T-helper 2 cell treated with Interferon-gamma antibody and Interleukin-4, amounts not matched to agents 5 μg/mL and 100 μg/mL, for 36 hours (primary cell): Measurements from ENCODE around the gene GABRB1.
A peak's percentile ranks its signal among the peaks of the same experiment; 100 is the strongest.

Source experiments
- DNase-seq: peaks from one replicate; pipeline ENCODE4 v3.0.0; 2021; ENCODE audit warnings: low spot score
- H3K27ac Mint-ChIP-seq: one replicate; pipeline ENCODE4 v1.8.0; 2021; ENCODE audit warnings: mild to moderate bottlenecking, mixed read lengths
- H3K27me3 Mint-ChIP-seq: one replicate; pipeline ENCODE4 v1.8.0; 2021; ENCODE audit warnings: low read depth, mixed read lengths
- H3K36me3 Mint-ChIP-seq: one replicate; pipeline ENCODE4 v1.8.0; 2021; ENCODE audit warnings: low read depth, mixed read lengths
- H3K4me1 Mint-ChIP-seq: one replicate; pipeline ENCODE4 v1.8.0; 2021; ENCODE audit warnings: low read depth, mixed read lengths
- H3K4me3 Mint-ChIP-seq: one replicate; pipeline ENCODE4 v1.8.0; 2022; ENCODE audit warnings: mild to moderate bottlenecking, moderate library complexity, mixed read lengths
- H3K9me3 Mint-ChIP-seq: one replicate; pipeline ENCODE4 v1.8.0; 2021; ENCODE audit warnings: mixed read lengths

The GABRB1 gene

DNA sequence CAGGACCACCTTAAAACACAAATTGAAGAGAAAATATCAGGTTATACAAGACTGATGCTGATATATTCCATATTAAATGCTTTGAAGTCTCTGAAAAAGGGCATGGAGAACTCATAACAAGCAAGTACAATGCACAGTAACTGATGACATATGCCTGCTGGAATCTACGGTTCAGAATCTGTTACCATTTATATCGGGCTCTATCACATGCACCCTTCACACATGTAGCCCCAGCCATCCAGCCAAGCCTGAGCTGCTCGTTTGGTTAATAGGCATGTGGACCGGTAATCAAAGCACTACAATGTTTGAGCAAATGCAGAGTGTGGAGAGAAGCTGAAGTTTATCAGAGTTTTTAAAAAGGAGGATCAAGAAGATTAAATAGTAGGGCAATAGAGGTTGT, 420.3 kb downstream of the GABRB1 start:
- no peak for DNase-seq
- H3K4me1 Mint-ChIP-seq: no peaks in the 10 kb centered on the region
- H3K9me3 Mint-ChIP-seq: no peaks in the 10 kb centered on the region
- no peak overlapping the region for H3K4me3 Mint-ChIP-seq
- H3K27ac Mint-ChIP-seq: no peak overlapping the region
- H3K36me3 Mint-ChIP-seq: peaks cover 15% of the 10 kb centered on the region
- H3K27me3 Mint-ChIP-seq: no peaks in the 10 kb centered on the region

DNA sequence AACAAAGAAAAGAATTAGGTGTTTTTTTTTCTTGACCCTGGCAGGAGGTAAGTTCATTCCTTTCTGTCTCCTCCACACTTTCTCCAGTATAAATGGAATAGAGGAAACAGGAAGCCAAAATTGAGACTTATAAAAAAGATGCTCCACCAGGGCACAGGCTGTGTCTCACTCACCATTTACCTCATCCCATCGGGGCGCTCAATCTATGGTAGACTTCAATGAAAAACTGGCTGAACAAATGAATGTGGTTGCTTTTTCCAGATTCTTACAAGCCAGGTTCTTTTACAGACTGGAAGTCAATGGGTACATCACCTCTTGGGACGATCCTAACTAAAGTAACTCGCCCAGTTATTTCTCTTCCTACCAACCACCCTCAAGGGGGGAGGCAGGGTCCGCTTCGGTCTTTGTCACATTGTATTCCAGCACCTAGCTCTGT, 431.4 kb downstream of the GABRB1 start:
- no peak for DNase-seq
- Mint-ChIP-seq H3K4me1 (peaks cover 22% of the 10 kb centered on the region), H3K27ac (peak overlapping the region; percentile 70)

DNA sequence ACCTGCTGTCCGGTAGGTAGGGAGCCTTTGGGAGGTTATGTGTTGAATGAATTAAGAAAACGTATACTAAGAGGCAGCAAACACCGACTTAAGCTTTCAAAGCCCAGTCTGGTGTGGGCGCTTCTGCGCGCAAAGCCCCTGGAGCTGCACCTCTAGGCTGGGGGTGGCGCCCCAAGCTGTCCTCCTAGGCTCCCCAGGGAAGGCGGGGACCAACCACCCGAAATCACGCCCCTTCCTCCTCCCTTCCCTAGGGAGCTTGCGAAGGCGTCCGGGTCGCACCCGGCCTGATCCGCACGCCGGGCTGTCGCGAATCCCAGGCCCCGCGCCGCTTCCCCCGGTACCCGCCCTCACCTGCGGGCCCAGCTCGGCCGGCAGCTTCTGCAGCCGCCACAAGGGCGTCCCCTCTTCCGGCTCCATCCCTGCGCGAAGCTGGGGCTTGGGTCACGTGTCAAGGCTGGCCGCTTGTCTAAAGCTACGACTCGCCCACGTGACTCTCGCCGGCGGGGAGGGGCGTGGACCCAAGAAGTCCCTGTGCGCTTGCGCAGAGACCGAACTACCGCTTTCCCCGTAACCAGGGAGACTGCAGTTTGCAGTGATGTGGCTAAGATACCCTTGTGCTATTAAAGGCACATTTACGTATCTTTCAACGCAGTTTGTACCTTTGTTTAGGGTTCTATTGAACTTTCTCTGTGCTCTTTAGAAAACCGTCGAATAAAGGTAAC, 432.0 kb downstream of the GABRB1 start, which contains the start of gene COMMD8:
COMMD8 (minus strand) TSS at position 468 of the 722 bp plus-strand sequence; CDS start at position 417, 51 bp downstream.
- Mint-ChIP-seq H3K27me3 (no peaks in the 10 kb centered on the region), H3K9me3 (no peaks in the 10 kb centered on the region), H3K27ac (peak within 1 kb of the TSS; percentile 70), H3K4me3 (peak within 1 kb of the TSS; percentile 90), H3K36me3 (peaks cover 14% of the 10 kb centered on the region), H3K4me1 (peaks cover 22% of the 10 kb centered on the region)
- peak; percentile 96 for DNase-seq

More for the DNA sequence above, 431.4 kb downstream of the GABRB1 start:
- H3K9me3 Mint-ChIP-seq: no peaks in the 10 kb centered on the region
- peaks cover 16% of the 10 kb centered on the region for H3K36me3 Mint-ChIP-seq
- no peaks in the 10 kb centered on the region for H3K27me3 Mint-ChIP-seq
- peak overlapping the region; percentile 90 for H3K4me3 Mint-ChIP-seq

DNA sequence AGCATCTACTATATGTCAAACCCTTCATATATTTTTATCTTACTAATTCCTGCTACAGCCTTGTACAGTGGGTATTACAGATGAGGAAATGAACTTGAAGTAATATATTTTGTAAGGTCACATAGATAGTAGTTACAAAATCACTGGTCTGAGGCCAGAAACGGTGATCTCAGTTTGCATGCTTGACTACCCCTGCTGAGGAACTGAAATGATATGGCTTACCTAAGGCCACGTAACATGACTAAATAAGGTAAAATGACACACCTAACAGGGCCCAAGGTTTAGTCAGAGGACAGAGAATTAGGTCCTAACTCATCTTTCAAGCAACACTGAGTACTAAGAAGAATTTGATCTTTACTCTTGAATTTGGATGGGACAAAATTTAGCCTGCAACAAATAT, 433.6 kb downstream of the GABRB1 start:
- Mint-ChIP-seq H3K4me3 (no peak overlapping the region), H3K36me3 (peaks cover 2% of the 10 kb centered on the region), H3K27ac (no peak overlapping the region), H3K9me3 (no peaks in the 10 kb centered on the region), H3K27me3 (no peaks in the 10 kb centered on the region), H3K4me1 (peaks cover 22% of the 10 kb centered on the region)
- no peak for DNase-seq

DNA sequence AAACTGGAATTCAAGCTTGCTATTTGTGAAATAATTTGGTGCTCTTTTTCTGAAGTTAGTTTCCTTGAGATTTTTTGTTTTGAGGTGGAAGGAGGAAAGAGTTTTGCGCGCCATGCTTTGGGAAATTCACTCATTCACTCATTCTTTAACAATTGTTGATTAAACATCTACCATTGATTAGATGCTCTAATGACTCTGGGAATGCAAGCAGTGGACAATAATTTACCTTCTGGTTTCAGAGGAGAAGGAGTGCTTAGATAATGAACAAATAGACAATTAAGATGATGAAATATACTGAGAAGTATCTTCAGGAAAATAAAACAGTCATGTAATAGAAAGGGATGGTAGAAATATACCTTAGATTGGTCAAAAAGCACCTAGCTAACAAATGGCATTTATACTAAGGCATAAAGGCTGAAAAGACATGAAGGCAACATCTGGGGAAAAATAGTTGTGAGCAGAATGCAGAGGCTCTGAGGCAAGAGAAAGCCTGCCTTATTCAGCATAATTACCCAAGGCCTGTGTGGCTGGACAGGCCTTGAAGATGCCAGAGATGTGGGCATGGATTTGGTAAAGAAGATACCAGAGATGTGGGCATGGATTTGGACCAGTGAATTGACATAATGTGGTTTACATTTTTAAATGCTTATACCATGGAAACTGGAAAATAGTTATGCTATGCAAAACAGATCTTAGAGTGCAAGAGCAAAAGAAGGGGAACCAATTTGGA, 434.9 kb downstream of the GABRB1 start:
- no peaks in the 10 kb centered on the region for H3K9me3 Mint-ChIP-seq
- no peak overlapping the region for H3K4me3 Mint-ChIP-seq
- H3K27me3 Mint-ChIP-seq: no peaks in the 10 kb centered on the region
- DNase-seq: no peak
- peaks cover 2% of the 10 kb centered on the region for H3K36me3 Mint-ChIP-seq
- H3K4me1 Mint-ChIP-seq: peaks cover 19% of the 10 kb centered on the region
- H3K27ac Mint-ChIP-seq: no peak overlapping the region

DNA sequence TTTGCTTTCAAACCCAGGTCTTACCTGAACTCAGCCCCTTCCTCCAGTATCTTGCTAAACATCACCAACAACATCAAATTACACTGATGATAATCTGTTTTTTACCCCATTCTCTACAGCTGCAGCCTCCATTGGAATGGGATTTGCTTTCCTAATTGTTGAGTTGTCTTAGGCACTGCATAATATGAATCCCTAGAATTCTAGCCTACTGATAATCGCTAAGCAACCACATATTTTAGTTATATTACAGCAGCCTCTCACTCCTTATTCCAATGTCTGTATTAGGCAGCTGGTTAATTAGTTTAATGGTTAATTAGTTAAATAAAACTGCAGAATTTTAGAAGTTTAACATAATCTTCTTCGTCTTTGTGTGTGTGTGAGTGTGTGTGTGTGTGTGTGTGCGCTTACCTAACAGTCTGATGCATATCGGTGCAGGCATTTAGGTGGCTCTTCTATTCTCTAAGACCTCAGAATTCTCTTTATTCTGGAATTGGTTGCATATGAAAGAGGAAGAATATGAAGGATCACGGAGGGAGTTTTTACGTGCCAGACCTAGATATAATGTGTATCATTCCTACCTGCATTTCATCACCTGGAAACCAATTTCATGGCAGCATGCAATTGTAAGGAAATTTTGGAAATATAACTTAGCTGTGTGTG, 437.5 kb downstream of the GABRB1 start:
- Mint-ChIP-seq H3K27me3 (peaks cover 10% of the 10 kb centered on the region), H3K9me3 (no peaks in the 10 kb centered on the region), H3K4me1 (peaks cover 1% of the 10 kb centered on the region), H3K36me3 (no peaks in the 10 kb centered on the region), H3K4me3 (no peak overlapping the region), H3K27ac (no peak overlapping the region)
- DNase-seq: no peak

DNA sequence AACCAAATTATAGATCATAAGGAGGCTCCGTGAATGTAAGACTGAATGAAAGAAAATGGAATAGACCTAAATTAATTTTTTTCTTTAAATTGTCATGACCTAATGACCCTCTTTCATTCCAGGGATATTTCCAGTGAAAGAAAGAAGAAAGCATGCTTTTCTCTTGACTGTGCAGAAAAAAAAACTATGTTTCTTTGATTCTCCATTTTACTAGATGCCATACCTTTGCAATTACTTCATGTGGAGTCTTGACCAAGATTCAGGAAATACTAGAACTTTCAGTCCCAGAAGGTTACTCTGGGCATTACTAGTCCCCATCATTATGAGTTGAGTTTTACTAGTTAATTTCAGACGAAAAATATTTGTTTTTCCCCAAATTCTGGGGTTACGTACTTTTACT, 438.6 kb downstream of the GABRB1 start:
- Mint-ChIP-seq H3K36me3 (no peaks in the 10 kb centered on the region), H3K27ac (no peak overlapping the region)
- no peak for DNase-seq

DNA sequence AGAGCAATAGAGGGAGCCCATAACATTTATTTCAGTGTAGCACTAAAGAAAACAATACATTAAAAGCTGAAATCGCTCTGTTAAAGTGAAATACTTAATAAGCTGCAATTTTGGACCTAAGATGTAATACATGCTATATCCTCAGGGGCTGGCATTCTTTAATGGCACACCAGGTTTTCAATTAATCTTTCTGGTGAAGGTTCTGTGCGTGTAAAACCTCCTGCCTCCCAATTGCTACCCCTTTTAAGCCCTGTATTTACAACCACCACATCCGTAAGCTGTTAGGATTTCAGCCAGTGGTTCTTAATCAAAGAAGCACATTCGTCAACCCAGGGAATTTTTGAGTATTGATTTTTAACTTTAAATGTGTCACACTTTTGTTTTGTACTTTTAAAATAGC, 439.7 kb downstream of the GABRB1 start:
- H3K4me3 Mint-ChIP-seq: no peak overlapping the region
- H3K9me3 Mint-ChIP-seq: no peaks in the 10 kb centered on the region
- H3K27ac Mint-ChIP-seq: no peak overlapping the region
- H3K36me3 Mint-ChIP-seq: no peaks in the 10 kb centered on the region
- peaks cover 12% of the 10 kb centered on the region for H3K27me3 Mint-ChIP-seq
- no peaks in the 10 kb centered on the region for H3K4me1 Mint-ChIP-seq
- no peak for DNase-seq

More for the DNA sequence above, 438.6 kb downstream of the GABRB1 start:
- H3K27me3 Mint-ChIP-seq: peaks cover 12% of the 10 kb centered on the region
- H3K4me3 Mint-ChIP-seq: no peak overlapping the region
- no peaks in the 10 kb centered on the region for H3K9me3 Mint-ChIP-seq
- H3K4me1 Mint-ChIP-seq: no peaks in the 10 kb centered on the region

DNA sequence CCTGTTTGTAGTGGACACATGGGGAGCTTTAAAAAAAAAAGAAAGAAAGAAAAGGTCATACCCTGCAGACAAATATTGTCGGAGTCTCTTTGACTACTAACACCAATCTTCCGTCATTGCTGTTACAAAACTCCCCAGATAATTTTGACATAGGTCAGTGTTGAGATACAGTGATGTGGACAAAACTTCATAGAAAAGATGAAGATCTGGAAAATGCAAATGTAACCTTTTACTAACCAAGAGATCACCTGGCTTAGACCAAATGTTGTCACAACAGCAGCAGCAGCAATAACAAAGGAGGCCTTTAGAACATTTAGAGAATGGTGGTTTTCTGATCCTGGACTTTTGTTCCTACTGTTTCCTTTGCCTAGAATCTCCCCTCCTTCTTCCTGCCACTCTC, 440.2 kb downstream of the GABRB1 start:
- H3K27ac Mint-ChIP-seq: no peak overlapping the region
- H3K9me3 Mint-ChIP-seq: no peaks in the 10 kb centered on the region
- no peak overlapping the region for H3K4me3 Mint-ChIP-seq
- H3K4me1 Mint-ChIP-seq: no peaks in the 10 kb centered on the region
- peaks cover 12% of the 10 kb centered on the region for H3K27me3 Mint-ChIP-seq
- no peaks in the 10 kb centered on the region for H3K36me3 Mint-ChIP-seq
- DNase-seq: no peak

DNA sequence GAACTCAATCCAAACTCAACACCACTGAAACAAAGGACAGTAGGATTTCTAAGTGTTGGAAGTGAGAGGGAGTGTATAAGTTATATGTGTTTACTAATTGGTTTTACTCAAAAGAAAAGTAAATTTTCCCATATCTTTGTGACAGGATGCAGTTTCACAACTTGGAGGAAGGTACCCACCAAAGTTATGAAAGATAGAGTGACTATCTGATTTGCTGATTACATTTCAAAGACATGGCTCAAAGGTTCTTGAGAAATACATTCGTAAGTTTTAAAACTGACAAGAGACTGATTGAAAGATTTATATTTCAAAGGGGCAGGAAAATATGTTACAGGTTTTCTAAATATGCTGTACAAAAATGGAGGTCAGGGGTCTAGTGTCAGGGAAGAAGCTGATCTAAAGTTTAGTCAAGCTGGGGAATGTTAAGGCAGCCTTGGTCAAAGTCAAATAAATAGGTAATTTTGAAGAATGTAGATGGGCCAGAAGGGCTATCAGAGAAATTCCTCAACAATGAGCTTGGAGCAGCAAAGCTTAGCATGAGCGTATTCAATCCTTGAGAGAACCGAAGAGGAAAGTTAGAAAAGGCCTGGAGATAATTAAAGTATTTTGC, 441.9 kb downstream of the GABRB1 start:
- Mint-ChIP-seq H3K27ac (no peak overlapping the region), H3K27me3 (peaks cover 12% of the 10 kb centered on the region), H3K4me3 (no peak overlapping the region), H3K9me3 (no peaks in the 10 kb centered on the region), H3K36me3 (no peaks in the 10 kb centered on the region), H3K4me1 (no peaks in the 10 kb centered on the region)
- DNase-seq: no peak

DNA sequence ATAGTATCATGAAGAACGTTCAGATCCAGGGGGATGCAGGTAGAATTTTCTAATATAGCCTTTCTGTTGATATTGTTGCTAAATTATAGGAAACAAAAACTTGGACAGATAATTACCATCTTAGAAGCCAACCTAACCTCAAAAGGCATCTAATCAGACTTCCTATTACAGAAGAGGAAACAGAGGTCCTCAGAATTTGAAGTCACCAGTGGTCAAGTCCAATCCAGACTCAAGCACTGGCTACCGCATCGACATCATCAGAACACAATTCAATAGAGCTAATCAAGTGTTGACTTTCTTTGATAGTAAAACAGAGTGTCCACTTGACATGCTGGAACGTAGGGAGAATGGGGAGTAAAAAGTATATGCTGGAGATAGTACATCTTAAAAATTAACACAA, 443.4 kb downstream of the GABRB1 start:
- Mint-ChIP-seq H3K27ac (no peak overlapping the region), H3K4me3 (no peak overlapping the region), H3K9me3 (no peaks in the 10 kb centered on the region), H3K36me3 (no peaks in the 10 kb centered on the region), H3K27me3 (peaks cover 18% of the 10 kb centered on the region), H3K4me1 (no peaks in the 10 kb centered on the region)
- DNase-seq: no peak

DNA sequence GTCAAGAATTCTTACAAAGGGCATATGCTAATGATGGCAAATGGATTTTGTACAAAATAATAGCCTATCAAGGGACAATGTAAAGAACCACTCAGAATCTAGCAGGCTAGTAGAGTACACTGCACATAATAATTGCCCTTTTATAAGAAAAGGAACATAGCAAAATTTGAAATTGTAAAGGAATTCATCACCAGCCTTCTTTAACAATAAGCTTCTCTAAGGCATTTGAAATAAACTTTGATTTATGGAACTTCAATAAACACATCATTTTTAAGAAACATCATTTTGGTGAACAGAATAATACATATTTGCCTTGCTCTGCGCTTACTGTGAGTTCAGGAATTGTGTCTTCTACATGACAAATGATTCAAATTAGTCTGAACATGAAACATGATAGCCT, 444.0 kb downstream of the GABRB1 start:
- Mint-ChIP-seq H3K9me3 (no peaks in the 10 kb centered on the region), H3K4me1 (no peaks in the 10 kb centered on the region), H3K4me3 (no peak overlapping the region), H3K36me3 (no peaks in the 10 kb centered on the region), H3K27ac (no peak overlapping the region), H3K27me3 (peaks cover 23% of the 10 kb centered on the region)
- no peak for DNase-seq
